ENCODE data around the gene GLRX5. TPM values are rescaled to one million over a fixed set of nuclear protein-coding genes. Genes with fewer than 3 reads are reported as not detected.

GLRX5 gene
- total RNA-seq, 1 experiment from 2014 or later = 60.1 TPM

DNA sequence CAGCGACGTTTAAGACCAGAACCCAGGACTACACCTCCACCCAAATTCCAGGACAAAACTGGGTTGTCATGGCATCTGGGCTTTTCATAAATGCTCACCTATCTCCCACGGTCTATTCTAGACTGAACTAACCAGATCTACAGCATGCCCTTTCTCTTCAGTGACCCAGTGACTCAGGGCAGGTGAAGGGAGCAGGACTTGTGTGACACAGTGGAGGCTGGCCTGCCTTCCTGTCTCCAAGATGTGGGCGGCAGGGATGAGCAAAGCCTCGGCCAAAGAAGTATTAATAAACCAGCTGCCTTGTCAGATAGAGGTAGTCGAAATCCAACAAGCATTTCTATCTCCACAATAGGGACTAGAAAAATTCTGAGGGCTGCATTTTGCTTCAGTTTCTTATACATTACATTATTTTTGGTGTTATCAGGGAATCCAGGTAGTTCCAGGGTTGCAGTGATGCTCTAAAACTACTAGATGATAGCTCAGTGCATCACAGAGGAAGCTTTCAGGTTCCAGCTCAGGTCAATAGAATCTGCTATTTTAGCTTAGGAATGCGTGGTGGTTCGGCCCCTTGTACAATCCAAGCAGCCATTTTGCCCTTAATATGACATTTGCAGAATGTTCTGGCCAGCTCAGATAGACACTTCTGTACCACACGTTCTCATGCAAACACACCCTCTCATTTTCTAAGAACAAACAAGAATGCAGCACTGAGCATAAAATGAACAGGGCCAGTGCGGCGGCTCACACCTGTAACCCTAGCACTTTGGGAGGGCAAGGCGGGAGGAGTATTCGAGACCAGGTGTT, 4.2 kb upstream of the GLRX5 start (continued):
- TF ChIP-seq, protein P1, sequence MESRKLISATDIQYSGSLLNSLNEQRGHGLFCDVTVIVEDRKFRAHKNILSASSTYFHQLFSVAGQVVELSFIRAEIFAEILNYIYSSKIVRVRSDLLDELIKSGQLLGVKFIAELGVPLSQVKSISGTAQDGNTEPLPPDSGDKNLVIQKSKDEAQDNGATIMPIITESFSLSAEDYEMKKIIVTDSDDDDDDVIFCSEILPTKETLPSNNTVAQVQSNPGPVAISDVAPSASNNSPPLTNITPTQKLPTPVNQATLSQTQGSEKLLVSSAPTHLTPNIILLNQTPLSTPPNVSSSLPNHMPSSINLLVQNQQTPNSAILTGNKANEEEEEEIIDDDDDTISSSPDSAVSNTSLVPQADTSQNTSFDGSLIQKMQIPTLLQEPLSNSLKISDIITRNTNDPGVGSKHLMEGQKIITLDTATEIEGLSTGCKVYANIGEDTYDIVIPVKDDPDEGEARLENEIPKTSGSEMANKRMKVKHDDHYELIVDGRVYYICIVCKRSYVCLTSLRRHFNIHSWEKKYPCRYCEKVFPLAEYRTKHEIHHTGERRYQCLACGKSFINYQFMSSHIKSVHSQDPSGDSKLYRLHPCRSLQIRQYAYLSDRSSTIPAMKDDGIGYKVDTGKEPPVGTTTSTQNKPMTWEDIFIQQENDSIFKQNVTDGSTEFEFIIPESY (IDR thresholded peaks at IDR 0.05; ENCODE audit: extremely low read depth, insufficient replicate concordance, low read length) = no peak
- TF ChIP-seq, protein P2, sequence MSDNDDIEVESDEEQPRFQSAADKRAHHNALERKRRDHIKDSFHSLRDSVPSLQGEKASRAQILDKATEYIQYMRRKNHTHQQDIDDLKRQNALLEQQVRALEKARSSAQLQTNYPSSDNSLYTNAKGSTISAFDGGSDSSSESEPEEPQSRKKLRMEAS (IDR thresholded peaks at IDR 0.05) = no peak

DNA sequence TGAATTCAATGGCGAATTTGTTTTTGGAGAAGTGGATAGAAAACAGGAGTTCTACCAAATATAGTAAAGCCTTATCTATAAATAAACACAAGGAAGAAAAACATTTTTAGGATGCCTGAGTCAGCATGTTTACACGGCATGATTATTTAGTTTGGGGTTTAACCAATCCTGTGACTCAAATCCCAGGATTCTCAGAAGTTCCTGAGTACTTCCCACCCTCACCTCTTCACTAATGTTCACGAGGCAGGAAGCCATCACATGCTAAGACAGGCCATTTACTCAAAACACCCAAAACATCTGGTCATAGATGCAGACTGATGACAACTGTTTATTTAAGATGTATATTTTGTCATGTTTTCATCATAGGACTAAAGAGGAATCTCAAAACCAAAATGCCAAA, 3.4 kb upstream of the GLRX5 start:
- Histone ChIP-seq H3K36me3 (ENCODE audit: control insufficient read depth in 1 of 2, insufficient read depth in 2 of 2, low read length in 2 of 2) (peaks cover 0 to 3% of the 10 kb centered on the region in 2 experiments; a peak in 2 of 4 replicates), H3K4me2 (ENCODE audit: low read length) (peak overlapping the region; percentile 76; the same call in 1 of the 2 replicates), H3K9ac (ENCODE audit: low read length) (no peak overlapping the region), H3K27ac (ENCODE audit: low read depth, low read length) (no peak overlapping the region), H3K9me3 (ENCODE audit: control insufficient read depth in 1 of 2, insufficient read depth in 1 of 2, low read depth in 1 of 2, low read length in 2 of 2) (no peaks in the 10 kb centered on the region), H4K20me1 (ENCODE audit: insufficient read depth) (peaks cover 6% of the 10 kb centered on the region; the same call in 1 of the 2 replicates), H3K27me3 (ENCODE audit: insufficient read depth, low read length) (no peaks in the 10 kb centered on the region), H3K9me2 (ENCODE audit: insufficient read depth) (no peaks in the 10 kb centered on the region), H3K4me1 (ENCODE audit: control insufficient read depth in 1 of 2, insufficient read depth in 2 of 2, low read length in 2 of 2) (peaks cover 31 to 66% of the 10 kb centered on the region in 2 experiments), H3K79me2 (ENCODE audit: insufficient read depth, low read length) (peaks cover 69% of the 10 kb centered on the region), H2AFZ (ENCODE audit: low read depth, low read length, poor library complexity, severe bottlenecking) (no peak overlapping the region), H3K4me3 (replicated peaks in 1 of 2; ENCODE audit: low read depth in 1 of 2, low read length in 2 of 2) (no peak overlapping the region)
- no TSS peak for BruUV-seq (replicated peaks)
- ChIA-PET CTCF (interaction anchor here (1.0 kb wide), 1 partner anchor 89 kb away, joined by 6 read pairs; no protein-coding TSS in a partner anchor), RAD21 (ENCODE audit: low non-redundant PET in 1 of 2, low total read pairs in 2 of 2, uncharacterized antibody in 2 of 2, unreplicated experiment in 2 of 2) (no interaction called here), POLR2A (interaction anchor here (0.6 kb wide), 1 partner anchor 561 kb away, joined by 3 read pairs; no protein-coding TSS in a partner anchor)
- DNase-seq (ENCODE audit: low read depth, low spot score) (no peak), ATAC-seq (no peak)
- no peak for TF ChIP-seq YY1 (IDR thresholded peaks at IDR 0.05; ENCODE audit: extremely low read depth, insufficient replicate concordance, low read depth, low read length)
- no peak for TF ChIP-seq EZH2 (IDR thresholded peaks at IDR 0.05)
- no peak for TF ChIP-seq EZH2phosphoT487 (IDR thresholded peaks at IDR 0.05; ENCODE audit: borderline replicate concordance)
- TF ChIP-seq, protein P3, sequence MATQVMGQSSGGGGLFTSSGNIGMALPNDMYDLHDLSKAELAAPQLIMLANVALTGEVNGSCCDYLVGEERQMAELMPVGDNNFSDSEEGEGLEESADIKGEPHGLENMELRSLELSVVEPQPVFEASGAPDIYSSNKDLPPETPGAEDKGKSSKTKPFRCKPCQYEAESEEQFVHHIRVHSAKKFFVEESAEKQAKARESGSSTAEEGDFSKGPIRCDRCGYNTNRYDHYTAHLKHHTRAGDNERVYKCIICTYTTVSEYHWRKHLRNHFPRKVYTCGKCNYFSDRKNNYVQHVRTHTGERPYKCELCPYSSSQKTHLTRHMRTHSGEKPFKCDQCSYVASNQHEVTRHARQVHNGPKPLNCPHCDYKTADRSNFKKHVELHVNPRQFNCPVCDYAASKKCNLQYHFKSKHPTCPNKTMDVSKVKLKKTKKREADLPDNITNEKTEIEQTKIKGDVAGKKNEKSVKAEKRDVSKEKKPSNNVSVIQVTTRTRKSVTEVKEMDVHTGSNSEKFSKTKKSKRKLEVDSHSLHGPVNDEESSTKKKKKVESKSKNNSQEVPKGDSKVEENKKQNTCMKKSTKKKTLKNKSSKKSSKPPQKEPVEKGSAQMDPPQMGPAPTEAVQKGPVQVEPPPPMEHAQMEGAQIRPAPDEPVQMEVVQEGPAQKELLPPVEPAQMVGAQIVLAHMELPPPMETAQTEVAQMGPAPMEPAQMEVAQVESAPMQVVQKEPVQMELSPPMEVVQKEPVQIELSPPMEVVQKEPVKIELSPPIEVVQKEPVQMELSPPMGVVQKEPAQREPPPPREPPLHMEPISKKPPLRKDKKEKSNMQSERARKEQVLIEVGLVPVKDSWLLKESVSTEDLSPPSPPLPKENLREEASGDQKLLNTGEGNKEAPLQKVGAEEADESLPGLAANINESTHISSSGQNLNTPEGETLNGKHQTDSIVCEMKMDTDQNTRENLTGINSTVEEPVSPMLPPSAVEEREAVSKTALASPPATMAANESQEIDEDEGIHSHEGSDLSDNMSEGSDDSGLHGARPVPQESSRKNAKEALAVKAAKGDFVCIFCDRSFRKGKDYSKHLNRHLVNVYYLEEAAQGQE (IDR thresholded peaks at IDR 0.05; ENCODE audit: low read depth) = no peak
- no peak for TF ChIP-seq ZNF274 (IDR thresholded peaks at IDR 0.05; ENCODE audit: low read depth, low read length)
- no peak for TF ChIP-seq SIN3A (IDR thresholded peaks at IDR 0.05; ENCODE audit: low read depth)
- TF ChIP-seq SP1 (IDR thresholded peaks at IDR 0.05; ENCODE audit: low read depth) = no peak
- no peak for TF ChIP-seq FOSL1 (IDR thresholded peaks at IDR 0.05; ENCODE audit: low read depth)
- TF ChIP-seq TCF7L2 (IDR thresholded peaks at IDR 0.05; ENCODE audit: borderline replicate concordance, extremely low read depth, insufficient read depth, insufficient read length) = no peak
- TF ChIP-seq, protein P2 (IDR thresholded peaks at IDR 0.05) = no peak
- no peak for TF ChIP-seq RAD21 (IDR thresholded peaks at IDR 0.05; ENCODE audit: low read depth)
- TF ChIP-seq ELF1 (IDR thresholded peaks at IDR 0.05; ENCODE audit: borderline replicate concordance, low read depth) = no peak
- TF ChIP-seq, protein P1 (IDR thresholded peaks at IDR 0.05; ENCODE audit: extremely low read depth, insufficient replicate concordance, low read length) = no peak
- TF ChIP-seq JUND (IDR thresholded peaks at IDR 0.05) = no peak
- intact Hi-C loops (cut with micrococcal nuclease) = loop anchor here (10.0 kb wide), 1 partner anchor 377 kb away; the partner anchor contains the start of gene DICER1
